ENCODE results near the gene NNMT. TPM values are rescaled to one million over a fixed set of nuclear protein-coding genes. Genes with fewer than 3 reads are reported as not detected.

The NNMT gene
- total RNA-seq, 1 donor from 2014 or later = not detected

DNA sequence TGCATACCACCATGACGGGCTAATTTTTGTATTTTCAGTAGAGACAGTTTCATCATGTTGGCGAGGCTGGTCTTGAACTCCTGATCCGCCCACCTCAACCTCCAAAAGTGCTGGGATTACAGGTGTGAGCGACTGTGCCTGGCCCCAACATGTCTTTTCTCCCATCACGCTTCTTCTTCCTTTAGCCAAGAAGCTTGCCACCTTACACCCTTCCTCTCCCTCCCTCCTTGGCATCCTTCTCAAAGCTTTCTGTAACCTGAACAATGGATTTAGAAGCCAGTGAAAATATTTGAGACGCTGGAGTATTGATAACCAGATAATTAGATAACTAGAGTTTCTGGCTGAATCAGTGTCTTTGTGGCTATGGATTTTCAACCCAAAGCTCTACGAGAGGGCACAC is 11.3 kb upstream of the NNMT start:
- no peak for DNase-seq

GRCh38 chr11:114285599-114285998 is 10.6 kb upstream of the NNMT start:
- no peak for DNase-seq

DNA sequence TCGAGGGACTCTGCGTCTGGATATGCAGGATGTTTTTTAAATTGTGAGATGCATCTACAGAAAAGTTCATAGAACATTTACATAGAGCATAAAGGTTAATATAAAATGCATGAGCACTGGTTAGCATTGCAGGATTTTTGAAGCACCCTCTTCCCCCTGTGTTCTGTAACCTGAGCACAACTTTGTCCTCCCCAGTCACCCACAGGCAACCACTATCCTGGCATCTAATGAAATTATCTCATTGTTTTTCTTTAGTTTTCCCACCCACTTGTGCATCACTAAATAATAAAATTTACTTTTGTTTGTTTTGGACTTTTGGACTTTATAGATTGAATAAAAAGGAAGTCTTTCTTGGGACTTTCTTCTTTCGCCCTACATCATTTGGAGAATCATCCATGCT is 10.0 kb upstream of the NNMT start:
- DNase-seq = no peak

GRCh38 chr11:114287154-114287553 is 9.0 kb upstream of the NNMT start:
- no peak for DNase-seq

- no peak for DNase-seq
These were observed 8.1 kb upstream of the NNMT start for GRCh38 chr11:114288136-114288535.

GRCh38 chr11:114289779-114290178 is 6.4 kb upstream of the NNMT start:
- no peak for DNase-seq

DNA sequence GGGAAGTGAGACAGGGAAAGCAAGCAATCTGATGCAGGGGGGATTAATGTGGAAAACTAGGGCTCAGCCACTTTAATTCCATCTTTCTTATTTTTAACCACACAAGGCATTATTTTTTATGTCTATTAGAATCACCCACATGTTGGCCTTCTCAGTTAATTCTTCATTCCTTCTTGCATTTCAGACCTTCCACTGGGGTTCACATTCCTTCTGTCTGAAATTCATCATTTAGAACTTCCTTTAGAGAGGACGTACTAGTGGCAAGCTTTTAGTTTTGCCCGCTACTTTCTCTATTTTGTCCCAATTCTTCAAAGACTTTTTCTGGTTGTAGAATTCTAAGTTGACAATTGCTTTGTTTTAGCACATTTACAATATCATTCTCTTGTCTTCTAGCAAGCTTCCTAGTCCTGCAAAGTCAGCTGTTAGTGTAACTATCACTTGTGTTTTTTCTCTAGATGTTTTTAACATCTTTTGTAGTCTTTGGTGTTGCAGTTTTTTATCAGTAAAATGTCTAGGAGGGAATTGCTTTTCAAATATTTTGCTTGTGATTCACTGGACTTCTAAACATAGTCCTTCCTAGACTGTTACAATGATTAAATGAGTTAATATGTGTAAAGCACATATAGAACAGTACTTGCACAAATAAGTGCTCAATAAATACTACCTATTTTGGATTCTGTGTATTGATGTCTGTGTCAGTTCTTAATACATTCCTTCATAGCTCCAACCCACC is 5.5 kb upstream of the NNMT start:
- DNase-seq = no peak

DNA sequence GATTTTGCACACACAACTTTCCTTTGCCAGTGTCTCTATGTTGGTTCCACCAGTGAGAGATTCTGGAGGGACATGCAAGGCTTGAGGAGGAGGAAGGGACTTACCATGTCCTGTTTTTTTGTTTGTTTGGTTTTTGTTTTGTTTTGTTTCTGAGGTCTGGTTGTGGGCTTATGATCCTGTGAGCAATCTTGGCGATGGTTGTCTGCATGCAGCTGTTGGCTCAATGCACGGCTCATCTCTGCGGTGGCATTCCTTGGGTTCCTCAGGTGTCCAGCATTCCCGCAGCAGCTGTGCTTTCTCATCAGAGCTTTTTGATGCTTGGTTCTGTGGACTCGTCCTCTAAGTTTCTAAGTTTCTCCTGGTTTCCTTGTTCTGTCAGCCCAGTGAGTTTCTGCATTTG is 4.8 kb upstream of the NNMT start:
- DNase-seq = no peak

- no peak for DNase-seq
These were observed 4.1 kb upstream of the NNMT start for GRCh38 chr11:114291842-114292680.

DNA sequence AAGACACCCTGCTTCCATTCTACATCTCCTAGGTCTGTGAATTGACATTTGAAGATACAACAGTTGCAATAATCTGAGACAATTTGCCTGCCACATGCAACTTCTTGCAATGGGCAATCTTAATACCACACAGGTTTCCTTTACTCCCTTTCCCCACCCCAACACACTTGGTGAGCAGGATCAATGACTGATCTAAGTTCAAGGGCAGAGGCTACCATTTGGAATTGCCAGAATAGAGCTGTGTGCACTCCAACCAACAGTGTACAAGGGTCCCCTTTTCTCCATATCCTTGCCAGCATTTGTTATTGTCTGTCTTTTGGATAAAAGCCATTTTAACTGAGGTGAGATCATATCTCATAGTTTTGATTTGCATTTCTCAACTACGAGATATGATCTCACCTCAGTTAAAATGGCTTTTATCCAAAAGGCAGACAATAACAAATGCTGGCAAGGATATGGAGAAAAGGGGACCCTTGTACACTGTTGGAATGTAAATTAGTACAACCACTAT is 2.9 kb upstream of the NNMT start:
- no peak for DNase-seq

DNA sequence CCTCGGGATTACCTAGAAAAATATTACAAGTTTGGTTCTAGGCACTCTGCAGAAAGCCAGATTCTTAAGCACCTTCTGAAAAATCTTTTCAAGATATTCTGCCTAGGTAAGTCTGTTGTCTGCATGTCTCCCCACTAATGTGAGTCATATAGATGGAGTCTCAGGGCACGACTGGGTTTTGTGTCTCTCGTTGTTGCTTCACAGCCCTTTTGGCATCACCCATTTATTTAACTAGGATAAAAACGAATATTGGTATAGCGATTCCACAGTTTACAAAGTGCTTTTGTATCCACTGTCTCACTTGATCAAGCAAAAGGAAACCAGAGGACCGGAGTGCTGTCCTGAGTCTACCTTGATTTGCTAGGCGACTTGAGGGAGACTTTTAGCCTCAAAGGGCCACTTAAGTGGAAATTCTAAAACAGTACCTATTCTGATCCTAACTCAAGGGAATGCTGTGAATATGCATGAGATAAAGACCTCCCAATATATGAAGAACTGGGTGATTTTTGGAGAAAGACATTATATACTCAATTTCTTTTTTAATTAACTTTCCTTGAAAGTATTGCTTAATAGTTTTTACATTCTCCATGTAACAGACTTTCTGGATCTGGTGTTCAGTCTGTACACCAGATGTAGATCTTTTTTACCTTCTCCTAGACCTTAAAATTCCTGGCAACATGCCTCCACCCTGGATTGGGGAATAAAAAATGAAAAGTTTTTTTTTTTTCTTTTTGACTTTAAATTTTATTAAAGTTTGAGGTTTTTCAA is 590 bp downstream of the NNMT start:
- DNase-seq = no peak

DNA sequence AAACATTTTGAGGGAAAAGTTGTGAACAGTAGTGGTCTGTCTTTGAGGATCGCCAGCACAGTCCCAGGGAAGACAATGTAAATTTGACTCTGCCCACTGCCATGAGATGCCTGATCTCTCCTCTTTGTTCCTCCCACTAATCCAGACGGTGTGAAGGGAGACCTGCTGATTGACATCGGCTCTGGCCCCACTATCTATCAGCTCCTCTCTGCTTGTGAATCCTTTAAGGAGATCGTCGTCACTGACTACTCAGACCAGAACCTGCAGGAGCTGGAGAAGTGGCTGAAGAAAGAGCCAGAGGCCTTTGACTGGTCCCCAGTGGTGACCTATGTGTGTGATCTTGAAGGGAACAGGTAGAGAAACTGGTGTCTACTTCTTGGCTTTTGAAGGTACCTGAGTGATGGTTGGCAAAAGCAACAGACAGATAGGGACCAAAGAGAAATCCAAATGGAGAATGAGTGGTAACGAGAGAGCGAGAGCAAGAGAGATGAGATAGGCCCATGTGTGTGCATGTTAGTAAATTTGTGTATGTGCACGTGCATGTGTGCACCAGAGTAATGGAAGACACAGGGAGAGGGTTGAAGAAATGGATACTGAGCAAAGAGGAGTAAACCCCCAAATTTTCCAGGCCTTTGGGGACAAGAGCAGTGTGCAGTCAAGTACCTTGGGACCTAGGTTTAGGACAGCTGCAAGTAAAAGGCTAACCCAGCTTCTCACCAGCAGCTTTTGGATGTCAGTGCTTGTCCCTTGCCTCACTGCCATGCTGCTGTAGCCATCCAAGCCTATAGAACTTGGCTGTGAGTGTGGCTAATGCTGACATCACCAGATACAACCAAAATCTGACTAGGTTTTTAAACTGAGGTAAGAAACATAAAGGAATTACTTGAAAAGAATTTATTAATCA is 1.9 kb downstream of the NNMT start:
- DNase-seq = no peak

- no peak for DNase-seq
These were observed 2.5 kb downstream of the NNMT start for GRCh38 chr11:114298710-114299109.

GRCh38 chr11:114301088-114301487 is 4.9 kb downstream of the NNMT start:
- DNase-seq = no peak

- no peak for DNase-seq
These were observed 5.7 kb downstream of the NNMT start for GRCh38 chr11:114301927-114302326.

GRCh38 chr11:114302663-114303062 is 6.5 kb downstream of the NNMT start:
- no peak for DNase-seq

- DNase-seq = no peak
These were observed 7.9 kb downstream of the NNMT start for GRCh38 chr11:114304065-114304464.

DNA sequence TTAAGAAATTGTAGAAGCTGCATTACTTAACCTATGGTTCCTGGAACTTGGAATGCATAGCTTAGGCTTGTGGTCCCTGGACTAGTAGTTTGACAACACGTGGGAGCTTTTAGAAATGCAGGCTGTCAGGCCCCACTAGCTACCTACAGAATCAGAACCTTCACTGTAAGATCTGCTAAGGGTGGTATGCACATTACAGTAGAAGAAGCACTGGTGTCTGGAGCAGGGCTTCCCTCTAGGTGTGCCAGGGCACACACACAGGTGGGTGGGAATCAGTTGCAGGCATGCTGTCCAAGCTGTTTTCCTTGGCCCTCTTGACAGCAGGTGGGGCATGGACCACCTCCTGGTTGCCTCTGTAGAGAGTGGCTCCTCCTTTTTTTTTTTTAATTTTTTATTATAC is 8.8 kb downstream of the NNMT start:
- DNase-seq = no peak

GRCh38 chr11:114307524-114308203 is 11.5 kb downstream of the NNMT start:
- no peak for DNase-seq

DNA sequence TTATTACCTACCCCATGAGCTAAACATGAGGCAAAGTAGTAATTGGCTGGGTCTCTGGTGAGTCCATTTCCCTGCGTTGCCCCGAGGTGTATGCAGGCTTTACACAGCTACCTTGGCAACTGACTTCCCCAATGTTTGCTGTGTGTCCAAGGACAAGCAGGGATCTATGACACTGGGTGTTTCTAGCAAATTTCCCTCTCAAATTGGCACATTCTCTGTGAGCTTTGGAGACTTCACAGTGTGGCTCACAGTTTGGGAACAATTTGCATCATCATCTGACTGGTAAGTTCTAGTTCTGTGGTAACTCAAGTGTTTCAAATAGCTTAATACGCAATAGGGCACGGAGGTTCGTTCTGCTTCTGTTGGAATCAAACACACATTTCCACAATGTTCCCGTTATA is 12.5 kb downstream of the NNMT start:
- no peak for DNase-seq

DNA sequence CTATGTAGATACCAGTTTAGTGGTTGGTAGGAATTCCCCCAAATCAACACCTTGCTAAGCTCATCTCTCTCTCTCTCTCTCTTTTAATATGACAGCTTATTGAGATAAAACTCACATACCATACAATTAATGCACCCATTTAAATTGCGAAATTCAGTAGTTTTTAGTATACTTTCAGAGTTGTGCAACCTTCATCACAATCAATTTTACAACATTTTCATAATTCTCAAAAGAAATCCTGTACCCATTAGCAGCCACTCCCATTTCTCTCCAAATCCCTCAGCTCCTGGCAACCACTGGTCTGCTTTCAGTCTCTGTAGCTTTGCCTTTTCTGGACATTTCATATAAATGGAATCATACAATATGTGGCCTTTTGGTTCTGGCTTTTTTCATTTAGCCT is 13.3 kb downstream of the NNMT start:
- DNase-seq = no peak

All from occipital lobe (tissue), 2 donors.